Measurements from ENCODE around the gene GMFB. TPM values are rescaled to one million over a fixed set of nuclear protein-coding genes. Genes with fewer than 3 reads are reported as not detected.
A peak's percentile ranks its signal among the peaks of the same experiment; 100 is the strongest.

The GMFB gene
- total RNA-seq, 2 experiments from 2014 or later, result 29.2 to 32.1 TPM

- ATAC-seq (no peak), DNase-seq (no peak)
- H3K27ac Mint-ChIP-seq, result peak overlapping the region; percentile 75
- H3K27me3 Mint-ChIP-seq, result no peaks in the 10 kb centered on the region
- H3K9me3 Mint-ChIP-seq, result no peaks in the 10 kb centered on the region
- H3K36me3 Mint-ChIP-seq (ENCODE audit: low read depth), result peaks cover 26% of the 10 kb centered on the region
- CTCF ChIA-PET, result interaction anchor here (1.2 to 2.7 kb wide), 3 partner anchors 45 to 288 kb away, joined by 4 to 8 read pairs (median 6); partner anchors contain the start of genes CNIH1 and SAMD4A
- POLR2A ChIA-PET, result interaction anchor here (1.2 to 2.7 kb wide), 3 partner anchors 22 to 48 kb away, joined by 3 to 8 read pairs (median 4); partner anchors contain the start of gene CGRRF1
- peaks cover 56% of the 10 kb centered on the region for H3K4me1 Mint-ChIP-seq (ENCODE audit: low read depth)
- no peak for TF ChIP-seq CTCF (IDR thresholded peaks at IDR 0.05)
- peak overlapping the region; percentile 88 for H3K4me3 Mint-ChIP-seq
- intact Hi-C loops (cut with micrococcal nuclease), result loop anchor here (5.0 kb wide), 1 partner anchor 44 kb away; the partner anchor contains the start of gene CNIH1
These were observed 2.1 kb downstream of the GMFB start for GRCh38 chr14:54486685-54487084.

- peaks cover 33% of the 10 kb centered on the region for H3K36me3 Mint-ChIP-seq (ENCODE audit: low read depth)
- no peak for ATAC-seq
These were observed 4.9 kb downstream of the GMFB start for GRCh38 chr14:54483846-54484245.

GRCh38 chr14:54483073-54483745 is 5.6 kb downstream of the GMFB start:
- Mint-ChIP-seq H3K36me3 (ENCODE audit: low read depth) (peaks cover 36% of the 10 kb centered on the region), H3K4me1 (ENCODE audit: low read depth) (peaks cover 49% of the 10 kb centered on the region), H3K4me3 (no peak overlapping the region), H3K27me3 (no peaks in the 10 kb centered on the region), H3K27ac (peak overlapping the region; percentile 55), H3K9me3 (no peaks in the 10 kb centered on the region)
- intact Hi-C loops (cut with micrococcal nuclease), result no loop called here
- ChIA-PET CTCF (interaction anchor here (0.8 to 1.5 kb wide), 6 partner anchors 20 to 323 kb away, joined by 3 to 4 read pairs (median 3); no protein-coding TSS in a partner anchor), POLR2A (no interaction called here)
- ATAC-seq, result no peak
- no peak for TF ChIP-seq CTCF (IDR thresholded peaks at IDR 0.05)
- no peak for DNase-seq

More at GRCh38 chr14:54483846-54484245, 4.9 kb downstream of the GMFB start:
- H3K4me3 Mint-ChIP-seq, result no peak overlapping the region
- peaks cover 49% of the 10 kb centered on the region for H3K4me1 Mint-ChIP-seq (ENCODE audit: low read depth)
- peak overlapping the region; percentile 55 for H3K27ac Mint-ChIP-seq
- ChIA-PET POLR2A (no interaction called here), CTCF (interaction anchor here (0.8 to 1.3 kb wide), 4 partner anchors 10 to 322 kb away, joined by 3 read pairs; no protein-coding TSS in a partner anchor)
- intact Hi-C loops (cut with micrococcal nuclease), result no loop called here
- TF ChIP-seq CTCF (IDR thresholded peaks at IDR 0.05), result no peak
- H3K27me3 Mint-ChIP-seq, result no peaks in the 10 kb centered on the region
- no peaks in the 10 kb centered on the region for H3K9me3 Mint-ChIP-seq
- no peak for DNase-seq

- DNase-seq, result no peak
- H3K4me3 Mint-ChIP-seq, result no peak overlapping the region
- ChIA-PET POLR2A (interaction anchor here (1.4 kb wide), 2 partner anchors 9 to 22 kb away, joined by 3 to 4 read pairs; no protein-coding TSS in a partner anchor), CTCF (no interaction called here)
- H3K27me3 Mint-ChIP-seq, result no peaks in the 10 kb centered on the region
- peaks cover 41% of the 10 kb centered on the region for H3K36me3 Mint-ChIP-seq (ENCODE audit: low read depth)
- no peak for TF ChIP-seq CTCF (IDR thresholded peaks at IDR 0.05)
- intact Hi-C loops (cut with micrococcal nuclease), result no loop called here
- H3K9me3 Mint-ChIP-seq, result no peaks in the 10 kb centered on the region
- no peak for ATAC-seq
- H3K27ac Mint-ChIP-seq, result no peak overlapping the region
- H3K4me1 Mint-ChIP-seq (ENCODE audit: low read depth), result peaks cover 45% of the 10 kb centered on the region
These were observed 7.1 kb downstream of the GMFB start for GRCh38 chr14:54481695-54482094.
